A673 (cell line): ENCODE results near the gene ZNFX1. TPM values are rescaled to one million over a fixed set of nuclear protein-coding genes. Genes with fewer than 3 reads are reported as not detected.
A peak's percentile ranks its signal among the peaks of the same experiment; 100 is the strongest.

Experiments used
- BruUV-seq: library from RNA; stranded (reverse); fragments of 400-500 nt; replicated peaks from 2 replicates; lab custom pipeline; 2021; lab: Mats Ljungman, UMichigan
- CTCF ChIA-PET: fragments of 300-600 bp; sonication (Branson Sonifier 250); formaldehyde crosslinking; loops from one replicate; lab custom pipeline; 2022; ENCODE audit warnings: antibody characterized with exemption; lab: Charles Lee
- POLR2A ChIA-PET: fragments of 300-600 bp; sonication (Branson Sonifier 250); formaldehyde crosslinking; loops from one replicate; lab custom pipeline; 2022; ENCODE audit warnings: antibody characterized with exemption; ENCODE audit not compliant: low non-redundant PET; lab: Charles Lee
- DNase-seq: peaks from one replicate; pipeline ENCODE4 v3.0.0-alpha.2; 2015; ENCODE audit warnings: low spot score
- H3K27ac ChIP-seq: fragments of 200-600 bp; sonication (generic); 2 replicates; pipeline ENCODE4 v1.5.1; 2016; ENCODE audit warnings: mixed run types, low read depth, mild to moderate bottlenecking, mixed read lengths, antibody characterized with exemption, low read length; ENCODE audit not compliant: poor library complexity, severe bottlenecking
- H3K27me3 ChIP-seq: fragments of 200-600 bp; sonication (generic); replicated peaks from 2 replicates; pipeline ENCODE4 v1.6.1; 2017; ENCODE audit warnings: mixed run types, low read depth, mild to moderate bottlenecking, mixed read lengths, antibody characterized with exemption, low read length; ENCODE audit not compliant: insufficient read depth, poor library complexity
- H3K36me3 ChIP-seq: fragments of 200-600 bp; sonication (generic); 2 replicates; pipeline ENCODE4 v1.6.1; 2016; ENCODE audit warnings: mixed run types, mild to moderate bottlenecking, mixed read lengths, antibody characterized with exemption, low read length; ENCODE audit not compliant: insufficient read depth, poor library complexity, severe bottlenecking
- H3K4me1 ChIP-seq: fragments of 200-600 bp; sonication (generic); 2 replicates; pipeline ENCODE4 v1.6.1; 2017; ENCODE audit warnings: mixed run types, mild to moderate bottlenecking, mixed read lengths, antibody characterized with exemption, low read length; ENCODE audit not compliant: insufficient read depth, poor library complexity, severe bottlenecking
- H3K4me3 ChIP-seq: fragments of 200-600 bp; sonication (generic); 2 replicates; pipeline ENCODE4 v1.5.1; 2016; ENCODE audit warnings: low read depth, mixed run types, mild to moderate bottlenecking, mixed read lengths, low read length; ENCODE audit not compliant: poor library complexity, severe bottlenecking
- H3K9me3 ChIP-seq: fragments of 200-600 bp; sonication (generic); 2 replicates; pipeline ENCODE4 v1.6.1; 2016; ENCODE audit warnings: mixed run types, low read depth, mild to moderate bottlenecking, mixed read lengths, antibody characterized with exemption, low read length; ENCODE audit not compliant: poor library complexity, severe bottlenecking
- CTCF ChIP-seq: fragments of 300-800, 200-600 bp; sonication (generic); conservative IDR thresholded peaks from 2 replicates; pipeline ENCODE4 v1.5.1; 2017; ENCODE audit warnings: low read depth, mild to moderate bottlenecking, antibody characterized with exemption, low read length, moderate library complexity, mixed read lengths
- EZH2 ChIP-seq: fragments of 200-600 bp; sonication (generic); IDR thresholded peaks from 2 replicates; pipeline ENCODE4 v1.6.1; 2017; ENCODE audit warnings: borderline replicate concordance, low read depth, mild to moderate bottlenecking, mixed read lengths, antibody characterized with exemption, low read length; ENCODE audit not compliant: poor library complexity, severe bottlenecking
- intact Hi-C: fragments of 100-400 bp; cut with micrococcal nuclease; formaldehyde crosslinking; loops from one replicate; pipeline ENCODE4 v1.10.0; 2022; ENCODE audit not compliant: unreplicated experiment
- total RNA-seq: library from RNA; stranded (reverse); gene quantifications from 2 replicates; pipeline ENCODE4 v1.2.3, GENCODE V29; 2021

ZNFX1 gene
- total RNA-seq, 1 experiment from 2014 or later, result 19.0 TPM

- intact Hi-C loops, result loop anchor here (2.0 kb wide), 1 partner anchor 75 kb away; no protein-coding TSS in a partner anchor
- Histone ChIP-seq H3K9me3 (no peaks in the 10 kb centered on the region), H3K4me3 (no peak overlapping the region), H3K27me3 (no peaks in the 10 kb centered on the region), H3K36me3 (peaks cover 62% of the 10 kb centered on the region), H3K27ac (peak overlapping the region; percentile 39), H3K4me1 (peaks cover 24% of the 10 kb centered on the region)
- ChIA-PET CTCF (interaction anchor here (1.5 to 1.7 kb wide), 2 partner anchors 72 to 76 kb away, joined by 4 to 5 read pairs; no protein-coding TSS in a partner anchor), POLR2A (interaction anchor here (0.5 kb wide), 1 partner anchor 73 kb away, joined by 3 read pairs; no protein-coding TSS in a partner anchor)
- TF ChIP-seq EZH2, result no peak
- TF ChIP-seq CTCF, result no peak
- no TSS peak for BruUV-seq
- peak; percentile 60 for DNase-seq
Observed at GRCh38 chr20:49247792-49248191, 30.1 kb downstream of the ZNFX1 start.

- peaks cover 18% of the 10 kb centered on the region for H3K4me1 ChIP-seq
- no peaks in the 10 kb centered on the region for H3K9me3 ChIP-seq
- H3K27ac ChIP-seq, result peak overlapping the region; percentile 39
- H3K4me3 ChIP-seq, result no peak overlapping the region
- ChIA-PET POLR2A (no interaction called here), CTCF (interaction anchor here (1.5 to 1.7 kb wide), 2 partner anchors 73 to 76 kb away, joined by 4 to 5 read pairs; no protein-coding TSS in a partner anchor)
- TF ChIP-seq EZH2, result no peak
- TF ChIP-seq CTCF, result no peak
- DNase-seq, result no peak
- TSS peak; percentile 19 for BruUV-seq
- H3K36me3 ChIP-seq, result peaks cover 59% of the 10 kb centered on the region
- intact Hi-C loops, result loop anchor here (2.0 kb wide), 1 partner anchor 76 kb away; no protein-coding TSS in a partner anchor
- no peaks in the 10 kb centered on the region for H3K27me3 ChIP-seq
Observed at GRCh38 chr20:49247169-49247723, 30.6 kb downstream of the ZNFX1 start.

- CTCF ChIA-PET, result interaction anchor here (0.6 to 1.8 kb wide), 3 partner anchors 9 to 80 kb away, joined by 3 to 6 read pairs (median 4); no protein-coding TSS in a partner anchor
- peaks cover 61% of the 10 kb centered on the region for H3K36me3 ChIP-seq
- peaks cover 15% of the 10 kb centered on the region for H3K4me1 ChIP-seq
- intact Hi-C loops, result loop anchor here (2.0 kb wide), 1 partner anchor 77 kb away; no protein-coding TSS in a partner anchor
- no peaks in the 10 kb centered on the region for H3K9me3 ChIP-seq
- H3K4me3 ChIP-seq, result no peak overlapping the region
- no peaks in the 10 kb centered on the region for H3K27me3 ChIP-seq
- no peak overlapping the region for H3K27ac ChIP-seq
- no TSS peak for BruUV-seq
- no peak for TF ChIP-seq EZH2
- TF ChIP-seq CTCF, result peak; percentile 74
- POLR2A ChIA-PET, result interaction anchor here (0.7 kb wide), 1 partner anchor 26 kb away, joined by 5 read pairs; no protein-coding TSS in a partner anchor
- peak; percentile 75 for DNase-seq
Observed at GRCh38 chr20:49245921-49246740, 31.7 kb downstream of the ZNFX1 start.
